Naive B cell (primary cell): ENCODE measurements around the gene LHX3. TPM values are rescaled to one million over a fixed set of nuclear protein-coding genes. Genes with fewer than 3 reads are reported as not detected.

Experiments
- ATAC-seq, 2 donors: fragments of 150-1000 bp; cut with Tn5 transposase; 2 replicates each; pipeline ENCODE4 v1.10.0; 2021; ENCODE audit warnings: low read depth in 2 of 2, mild to moderate bottlenecking in 2 of 2, moderate library complexity in 2 of 2
- DNase-seq: peaks from one replicate; pipeline ENCODE4 v3.0.0; 2022
- H3K27ac Mint-ChIP-seq, 6 donors: one replicate each; pipeline ENCODE4 v1.8.0; 2020 to 2022; ENCODE audit warnings: mild to moderate bottlenecking in 6 of 6, mixed read lengths in 6 of 6, moderate library complexity in 5 of 6, inconsistent platforms in 2 of 6
- H3K27me3 Mint-ChIP-seq, 3 donors: one replicate each; pipeline ENCODE4 v1.8.0; 2021 to 2022; ENCODE audit warnings: mixed read lengths in 3 of 3, mild to moderate bottlenecking in 1 of 3
- H3K36me3 Mint-ChIP-seq, 2 donors: one replicate each; pipeline ENCODE4 v1.8.0; 2020 to 2022; ENCODE audit warnings: mixed read lengths in 2 of 2, inconsistent platforms in 1 of 2, mild to moderate bottlenecking in 1 of 2
- H3K4me1 Mint-ChIP-seq, 3 donors: one replicate each; pipeline ENCODE4 v1.8.0; 2020 to 2022; ENCODE audit warnings: mixed read lengths in 3 of 3, inconsistent platforms in 1 of 3, mild to moderate bottlenecking in 1 of 3, moderate library complexity in 1 of 3
- H3K4me3 Mint-ChIP-seq, 8 donors: one replicate each; pipeline ENCODE4 v1.8.0; 2020 to 2022; ENCODE audit warnings: mild to moderate bottlenecking in 8 of 8, mixed read lengths in 8 of 8, moderate library complexity in 8 of 8, inconsistent platforms in 2 of 8
- H3K9me3 Mint-ChIP-seq, 7 donors: one replicate each; pipeline ENCODE4 v1.8.0; 2020 to 2022; ENCODE audit warnings: mixed read lengths in 7 of 7, mild to moderate bottlenecking in 5 of 7, inconsistent platforms in 2 of 7, moderate library complexity in 1 of 7
- polyA plus RNA-seq, 6 donors: library from polyadenylated mRNA; unstranded; fragments of 300-500 nt; fragmentation: Illumina TruSeq; gene quantifications; one replicate each; pipeline ENCODE4 v1.2.3, GENCODE V29; 2021; ENCODE audit warnings: low read depth in 6 of 6

The LHX3 gene
- polyA plus RNA-seq, 6 donors from 2014 or later, result not detected

GRCh38 chr9:136178773-136179075 is 26.2 kb downstream of the LHX3 start:
- Mint-ChIP-seq H3K27ac (no peak overlapping the region), H3K36me3 (no peaks in the 10 kb centered on the region), H3K4me3 (no peak overlapping the region), H3K9me3 (no peaks in the 10 kb centered on the region), H3K4me1 (peaks cover 0 to 4% (median 0%) of the 10 kb centered on the region in 3 donors), H3K27me3 (peaks cover 3 to 38% (median 22%) of the 10 kb centered on the region in 3 donors)
- ATAC-seq (no peak), DNase-seq (no peak)

GRCh38 chr9:136178061-136178772 is 26.7 kb downstream of the LHX3 start:
- ATAC-seq, result no peak
- Mint-ChIP-seq H3K36me3 (no peaks in the 10 kb centered on the region), H3K4me3 (no peak overlapping the region)

DNA sequence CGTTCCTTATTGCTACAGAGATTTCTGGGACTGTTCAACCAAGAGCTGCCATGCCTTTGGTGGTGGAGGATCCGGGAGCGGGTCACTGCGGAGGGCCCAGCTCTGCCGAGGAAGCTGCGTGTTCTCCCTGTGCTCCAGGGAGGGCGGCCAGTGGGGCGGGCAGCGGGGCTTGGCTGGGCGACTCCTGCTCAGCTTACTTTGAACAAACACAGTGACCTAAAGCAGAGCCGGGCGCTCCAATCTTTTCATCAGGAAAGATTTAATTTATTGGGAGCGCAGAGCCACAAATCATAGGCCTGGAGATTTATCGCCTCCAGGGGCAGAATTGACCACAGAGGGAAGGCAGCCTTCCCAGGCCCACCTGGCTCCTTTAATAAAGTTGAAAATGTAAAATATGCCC is 27.7 kb downstream of the LHX3 start:
- Mint-ChIP-seq H3K4me3 (no peak overlapping the region), H3K27me3 (peaks cover 3 to 32% (median 17%) of the 10 kb centered on the region in 3 donors), H3K4me1 (peaks cover 0 to 4% (median 0%) of the 10 kb centered on the region in 3 donors), H3K36me3 (no peaks in the 10 kb centered on the region), H3K9me3 (no peaks in the 10 kb centered on the region), H3K27ac (no peak overlapping the region)
- ATAC-seq, result no peak
- DNase-seq, result no peak

More at GRCh38 chr9:136178061-136178772, 26.7 kb downstream of the LHX3 start:
- peaks cover 0 to 4% (median 0%) of the 10 kb centered on the region in 3 donors for H3K4me1 Mint-ChIP-seq
- H3K27me3 Mint-ChIP-seq, result peaks cover 3 to 35% (median 22%) of the 10 kb centered on the region in 3 donors
- peak overlapping the region in 1 of 6 donors; percentile 91 for H3K27ac Mint-ChIP-seq
- H3K9me3 Mint-ChIP-seq, result no peaks in the 10 kb centered on the region
- no peak for DNase-seq

GRCh38 chr9:136175616-136176197 is 29.2 kb downstream of the LHX3 start:
- ATAC-seq, result no peak
- no peak overlapping the region for H3K4me3 Mint-ChIP-seq
- H3K36me3 Mint-ChIP-seq, result no peaks in the 10 kb centered on the region
- peak overlapping the region in 1 of 6 donors; percentile 57 for H3K27ac Mint-ChIP-seq
- H3K27me3 Mint-ChIP-seq, result peaks cover 0 to 31% (median 19%) of the 10 kb centered on the region in 3 donors
- H3K4me1 Mint-ChIP-seq, result peaks cover 0 to 12% (median 6%) of the 10 kb centered on the region in 3 donors
- DNase-seq, result no peak
- H3K9me3 Mint-ChIP-seq, result no peaks in the 10 kb centered on the region

- peaks cover 0 to 30% (median 22%) of the 10 kb centered on the region in 3 donors for H3K27me3 Mint-ChIP-seq
- ATAC-seq (no peak), DNase-seq (no peak)
- no peaks in the 10 kb centered on the region for H3K36me3 Mint-ChIP-seq
- no peaks in the 10 kb centered on the region for H3K9me3 Mint-ChIP-seq
- H3K4me3 Mint-ChIP-seq, result no peak overlapping the region
- peaks cover 0 to 19% (median 7%) of the 10 kb centered on the region in 3 donors for H3K4me1 Mint-ChIP-seq
- H3K27ac Mint-ChIP-seq, result peak overlapping the region in 1 of 6 donors; percentile 57
These were observed 29.9 kb downstream of the LHX3 start for GRCh38 chr9:136174779-136175615.

GRCh38 chr9:136173648-136174290 is 31.2 kb downstream of the LHX3 start:
- DNase-seq (no peak), ATAC-seq (no peak)
- H3K9me3 Mint-ChIP-seq, result no peaks in the 10 kb centered on the region
- peak overlapping the region in 1 of 6 donors; percentile 33 for H3K27ac Mint-ChIP-seq
- peaks cover 0 to 37% (median 29%) of the 10 kb centered on the region in 3 donors for H3K27me3 Mint-ChIP-seq
- peaks cover 0 to 19% (median 11%) of the 10 kb centered on the region in 3 donors for H3K4me1 Mint-ChIP-seq
- H3K36me3 Mint-ChIP-seq, result no peaks in the 10 kb centered on the region
- H3K4me3 Mint-ChIP-seq, result no peak overlapping the region

DNA sequence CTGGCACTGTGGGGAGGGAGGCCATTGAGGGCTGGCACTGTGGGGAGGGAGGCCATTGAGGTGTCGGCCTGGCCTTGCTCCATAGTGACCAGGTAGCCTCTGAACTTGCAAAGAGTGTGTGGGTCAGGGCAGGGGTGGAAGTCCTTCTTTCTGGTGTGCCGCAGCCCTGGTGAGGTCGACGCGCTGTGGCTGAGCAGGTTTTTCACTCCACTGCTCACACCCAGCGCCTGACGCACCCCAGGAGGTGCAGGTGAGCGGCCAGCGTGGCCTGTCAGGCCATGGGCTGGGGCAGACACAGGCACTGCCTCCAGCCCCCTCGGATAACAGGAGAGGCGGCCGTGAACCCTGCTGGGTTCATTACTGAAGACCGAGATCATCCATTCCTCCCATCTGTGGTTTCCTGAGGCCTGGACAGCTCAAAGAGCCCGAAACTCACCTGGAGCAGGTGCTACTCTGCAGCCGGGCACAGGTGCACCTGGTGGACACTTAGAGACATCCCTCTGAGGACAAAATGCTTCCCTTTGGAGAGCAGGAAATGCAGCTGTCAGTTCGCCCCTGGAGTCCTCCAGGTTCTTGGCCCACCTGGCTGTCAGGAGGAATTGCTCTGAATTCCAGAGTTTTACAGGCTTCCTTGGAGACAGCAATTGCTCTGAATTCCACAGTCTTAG is 32.4 kb downstream of the LHX3 start:
- Mint-ChIP-seq H3K27ac (peak overlapping the region in 1 of 6 donors; percentile 65), H3K4me3 (no peak overlapping the region), H3K36me3 (no peaks in the 10 kb centered on the region), H3K27me3 (peaks cover 0 to 35% (median 19%) of the 10 kb centered on the region in 3 donors), H3K9me3 (no peaks in the 10 kb centered on the region), H3K4me1 (peaks cover 0 to 19% (median 11%) of the 10 kb centered on the region in 3 donors)
- ATAC-seq, result no peak
- no peak for DNase-seq

DNA sequence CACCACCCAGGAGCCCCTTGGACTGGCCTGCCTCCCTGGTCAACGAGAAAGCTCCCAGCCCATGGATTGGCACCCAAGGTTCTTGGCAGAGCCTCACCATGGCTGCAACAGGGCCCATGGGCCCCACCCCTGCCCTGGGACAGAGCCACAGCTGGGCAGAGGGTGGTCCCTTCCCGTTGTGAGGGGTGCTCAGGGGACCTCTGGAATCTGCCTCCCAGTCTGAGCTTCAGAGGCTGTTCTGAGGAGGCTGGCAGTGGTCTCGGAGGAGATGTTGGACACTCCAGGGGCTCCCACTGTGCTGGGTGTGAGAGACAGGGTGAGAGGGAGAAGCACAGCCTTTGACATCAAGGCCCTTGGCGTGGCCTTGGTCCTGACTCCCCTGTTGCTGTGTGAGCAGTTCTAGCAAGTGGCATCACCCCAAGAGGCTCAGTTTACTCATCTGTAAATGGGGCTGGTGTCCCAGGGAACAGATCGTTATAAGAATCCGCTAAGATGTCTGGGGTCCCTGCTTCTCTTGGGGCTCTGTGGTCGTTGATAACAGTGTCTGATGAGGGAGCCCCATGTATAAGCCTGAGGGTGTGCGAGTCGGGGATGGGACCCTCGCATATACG is 33.0 kb downstream of the LHX3 start:
- ATAC-seq (no peak), DNase-seq (no peak)
- H3K4me3 Mint-ChIP-seq, result no peak overlapping the region
- peak overlapping the region in 1 of 6 donors; percentile 65 for H3K27ac Mint-ChIP-seq
- H3K4me1 Mint-ChIP-seq, result peaks cover 0 to 19% (median 11%) of the 10 kb centered on the region in 3 donors
- H3K36me3 Mint-ChIP-seq, result no peaks in the 10 kb centered on the region
- peaks cover 0 to 31% (median 18%) of the 10 kb centered on the region in 3 donors for H3K27me3 Mint-ChIP-seq
- H3K9me3 Mint-ChIP-seq, result no peaks in the 10 kb centered on the region

GRCh38 chr9:136171009-136171800 is 33.7 kb downstream of the LHX3 start:
- Mint-ChIP-seq H3K9me3 (no peaks in the 10 kb centered on the region), H3K27me3 (peaks cover 0 to 31% (median 21%) of the 10 kb centered on the region in 3 donors), H3K36me3 (no peaks in the 10 kb centered on the region), H3K4me3 (no peak overlapping the region), H3K27ac (peak overlapping the region in 2 of 6 donors; percentile 14 to 69), H3K4me1 (peaks cover 0 to 19% (median 11%) of the 10 kb centered on the region in 3 donors)
- no peak for ATAC-seq
- no peak for DNase-seq

- Mint-ChIP-seq H3K36me3 (no peaks in the 10 kb centered on the region), H3K4me1 (peaks cover 0 to 16% (median 11%) of the 10 kb centered on the region in 3 donors), H3K27ac (peak overlapping the region in 2 of 6 donors; percentile 14 to 63), H3K27me3 (peaks cover 0 to 36% (median 21%) of the 10 kb centered on the region in 3 donors), H3K9me3 (peaks cover 0 to 4% (median 0%) of the 10 kb centered on the region in 7 donors), H3K4me3 (no peak overlapping the region)
- DNase-seq (peak; percentile 67), ATAC-seq (peak; percentile 86 to 96)
These were observed 34.7 kb downstream of the LHX3 start for GRCh38 chr9:136170006-136170901.

DNA sequence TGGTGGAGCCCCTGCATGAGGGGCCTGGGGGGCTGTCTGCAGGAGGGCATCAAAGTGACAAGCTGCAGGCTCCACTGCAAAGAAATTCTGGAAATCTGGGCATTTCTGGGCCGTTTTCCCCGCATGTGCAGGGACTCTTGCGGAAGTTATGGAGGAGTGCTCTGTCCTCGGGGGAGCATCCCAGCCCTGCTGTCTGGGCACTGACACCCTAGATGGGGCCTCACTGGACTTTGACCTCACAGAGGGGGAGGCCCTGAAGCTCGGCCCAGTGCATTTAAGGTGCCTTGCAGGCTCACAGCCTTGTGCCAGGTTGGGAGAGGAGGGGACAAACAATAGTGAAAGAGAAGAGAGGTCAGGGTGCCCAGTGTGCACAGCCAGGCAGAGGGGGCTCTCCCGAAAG is 35.4 kb downstream of the LHX3 start:
- Mint-ChIP-seq H3K36me3 (no peaks in the 10 kb centered on the region), H3K4me3 (peak overlapping the region in 1 of 8 donors; percentile 58), H3K9me3 (peaks cover 0 to 4% (median 0%) of the 10 kb centered on the region in 7 donors), H3K4me1 (peaks cover 0 to 14% (median 11%) of the 10 kb centered on the region in 3 donors), H3K27ac (no peak overlapping the region), H3K27me3 (peaks cover 0 to 41% (median 21%) of the 10 kb centered on the region in 3 donors)
- DNase-seq, result no peak
- ATAC-seq, result no peak
